Suprapubic skin (tissue), 4 donors: ENCODE data around the gene CSTF2T. TPM values are rescaled to one million over a fixed set of nuclear protein-coding genes. Genes with fewer than 3 reads are reported as not detected.
"Not testable (repeated sequence)": the region's sequence is repeated elsewhere in the genome, so short reads cannot be mapped to it uniquely, and the experiment has no call there.

Experiments used
- DNase-seq, 2 donors: peaks; one replicate each; pipeline ENCODE4 v3.0.0-alpha.2; 2019; ENCODE audit warnings: low spot score in 2 of 2
- H3K27ac ChIP-seq: fragments of 200-600 bp; sonication (generic); one replicate; pipeline ENCODE4 v1.5.1; 2019
- H3K27me3 ChIP-seq: fragments of 200-600 bp; sonication (generic); one replicate; pipeline ENCODE4 v1.5.1; 2019
- H3K36me3 ChIP-seq: fragments of 200-600 bp; sonication (generic); one replicate; pipeline ENCODE4 v1.5.1; 2019
- H3K4me1 ChIP-seq: fragments of 200-600 bp; sonication (generic); one replicate; pipeline ENCODE4 v1.5.1; 2019
- H3K4me3 ChIP-seq: fragments of 200-600 bp; sonication (generic); one replicate; pipeline ENCODE4 v1.5.1; 2019; ENCODE audit warnings: mild to moderate bottlenecking
- H3K9me3 ChIP-seq: fragments of 200-600 bp; sonication (generic); one replicate; pipeline ENCODE4 v1.5.1; 2019
- EP300 ChIP-seq: sonication (generic); formaldehyde crosslinking; IDR thresholded peaks from one replicate; pipeline ENCODE4 v1.6.1; 2017; ENCODE audit warnings: antibody characterized with exemption
- POLR2A ChIP-seq, 2 donors: fragments of 450-650 bp; IDR thresholded peaks; one replicate each; pipeline ENCODE4 v1.6.1; 2017; ENCODE audit warnings: antibody characterized with exemption in 2 of 2, mild to moderate bottlenecking in 2 of 2, moderate library complexity in 2 of 2
- POLR2AphosphoS5 ChIP-seq, 3 donors: sonication (generic); formaldehyde crosslinking; IDR thresholded peaks; one replicate each; pipeline ENCODE4 v1.6.1; 2017; ENCODE audit warnings: antibody characterized with exemption in 3 of 3
- WGBS: methylation state at CpG from one replicate; pipeline ENCODE4 v1.1.5; 2018; 5-methylcytosine and 5-hydroxymethylcytosine counted together
- total RNA-seq, 4 donors: library from RNA; depleted of rRNA; stranded (reverse); fragments of >200 nt; gene quantifications; one replicate each; pipeline ENCODE4 v1.1.0, GENCODE V29; 2016
- TF ChIP-seq, protein P1 (sequence below), 2 donors: fragments of 200-600 bp in 1 of 2; fragments of 450-650 bp in 1 of 2; sonication (generic) in 1 of 2; IDR thresholded peaks; one replicate each; pipeline ENCODE4 v1.5.1; 2016 to 2019; ENCODE audit warnings: antibody characterized with exemption in 2 of 2, mild to moderate bottlenecking in 1 of 2, moderate library complexity in 1 of 2

CSTF2T gene
- total RNA-seq, 4 donors from 2014 or later, result 14.2 to 17.5 (median 15.1) TPM

DNA sequence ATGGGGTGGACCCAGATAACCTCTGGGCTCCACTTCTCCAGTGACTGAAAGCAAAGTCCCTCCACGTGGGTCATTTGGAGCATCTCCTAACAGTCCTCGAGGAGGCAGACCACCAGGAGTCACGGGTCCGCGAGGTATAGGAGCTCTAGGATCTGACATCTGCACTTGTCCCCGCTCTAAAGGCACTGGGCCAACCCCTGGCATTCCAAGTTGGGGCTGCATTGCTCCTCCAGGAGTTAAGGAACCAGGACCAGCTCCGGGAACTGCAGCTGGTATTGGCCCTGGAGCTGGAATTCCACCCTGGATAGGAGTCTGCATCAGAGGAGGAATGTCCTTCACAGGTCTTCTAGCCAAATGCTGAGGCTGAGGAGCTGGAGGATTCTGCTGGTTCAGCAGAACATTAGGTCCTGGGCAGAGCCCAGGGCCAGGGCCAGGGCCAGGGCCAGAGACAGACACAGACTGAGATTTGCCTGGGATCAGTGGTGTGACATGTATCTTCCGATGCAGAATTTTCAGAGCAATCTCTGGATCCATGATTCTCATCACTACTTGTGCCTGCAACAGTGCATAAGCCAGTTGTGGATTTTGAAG lies 827 bp downstream of the CSTF2T start:
- DNase-seq, result no peak
- Histone ChIP-seq H3K4me3 (peak overlapping the region; percentile 76), H3K36me3 (peaks cover 5% of the 10 kb centered on the region), H3K27me3 (no peaks in the 10 kb centered on the region), H3K4me1 (peaks cover 42% of the 10 kb centered on the region), H3K9me3 (no peaks in the 10 kb centered on the region), H3K27ac (peak overlapping the region; percentile 97)
- TF ChIP-seq, protein P1, sequence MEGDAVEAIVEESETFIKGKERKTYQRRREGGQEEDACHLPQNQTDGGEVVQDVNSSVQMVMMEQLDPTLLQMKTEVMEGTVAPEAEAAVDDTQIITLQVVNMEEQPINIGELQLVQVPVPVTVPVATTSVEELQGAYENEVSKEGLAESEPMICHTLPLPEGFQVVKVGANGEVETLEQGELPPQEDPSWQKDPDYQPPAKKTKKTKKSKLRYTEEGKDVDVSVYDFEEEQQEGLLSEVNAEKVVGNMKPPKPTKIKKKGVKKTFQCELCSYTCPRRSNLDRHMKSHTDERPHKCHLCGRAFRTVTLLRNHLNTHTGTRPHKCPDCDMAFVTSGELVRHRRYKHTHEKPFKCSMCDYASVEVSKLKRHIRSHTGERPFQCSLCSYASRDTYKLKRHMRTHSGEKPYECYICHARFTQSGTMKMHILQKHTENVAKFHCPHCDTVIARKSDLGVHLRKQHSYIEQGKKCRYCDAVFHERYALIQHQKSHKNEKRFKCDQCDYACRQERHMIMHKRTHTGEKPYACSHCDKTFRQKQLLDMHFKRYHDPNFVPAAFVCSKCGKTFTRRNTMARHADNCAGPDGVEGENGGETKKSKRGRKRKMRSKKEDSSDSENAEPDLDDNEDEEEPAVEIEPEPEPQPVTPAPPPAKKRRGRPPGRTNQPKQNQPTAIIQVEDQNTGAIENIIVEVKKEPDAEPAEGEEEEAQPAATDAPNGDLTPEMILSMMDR (IDR thresholded peaks at IDR 0.05), result no peak
- no peak for TF ChIP-seq POLR2A (IDR thresholded peaks at IDR 0.05)
- no peak for TF ChIP-seq POLR2AphosphoS5 (IDR thresholded peaks at IDR 0.05)
- TF ChIP-seq EP300, result no peak
- WGBS, result 84% methylated on average over 5 of the region's 8 CpGs

DNA sequence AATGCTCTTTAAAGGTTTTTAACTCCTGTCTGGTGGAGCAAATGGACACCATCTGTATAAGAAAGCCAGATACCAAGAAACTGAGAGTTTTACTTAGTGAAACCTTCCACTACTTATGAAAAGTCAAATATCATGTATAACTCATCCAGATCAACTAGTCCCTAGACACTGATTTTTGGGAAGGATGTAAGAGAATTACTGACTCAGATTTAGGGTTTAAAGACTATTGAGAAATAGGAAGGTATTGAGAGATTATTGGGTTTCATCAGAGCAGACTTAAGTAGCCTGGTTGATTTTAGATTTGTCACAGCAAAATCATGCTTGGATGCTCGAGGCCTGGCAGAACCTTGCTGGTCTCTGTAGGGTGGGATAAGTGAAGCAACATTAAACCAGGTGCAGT lies 3.1 kb downstream of the CSTF2T start:
- Histone ChIP-seq H3K4me3 (no peak overlapping the region), H3K9me3 (no peaks in the 10 kb centered on the region), H3K36me3 (peaks cover 5% of the 10 kb centered on the region), H3K4me1 (peaks cover 42% of the 10 kb centered on the region), H3K27ac (no peak overlapping the region), H3K27me3 (no peaks in the 10 kb centered on the region)
- TF ChIP-seq EP300 (no peak), POLR2A (IDR thresholded peaks at IDR 0.05) (no peak), POLR2AphosphoS5 (IDR thresholded peaks at IDR 0.05) (no peak)
- TF ChIP-seq, protein P1 (IDR thresholded peaks at IDR 0.05), result no peak
- 56% methylated on average over 1 of the region's 1 CpG for WGBS
- no peak for DNase-seq

DNA sequence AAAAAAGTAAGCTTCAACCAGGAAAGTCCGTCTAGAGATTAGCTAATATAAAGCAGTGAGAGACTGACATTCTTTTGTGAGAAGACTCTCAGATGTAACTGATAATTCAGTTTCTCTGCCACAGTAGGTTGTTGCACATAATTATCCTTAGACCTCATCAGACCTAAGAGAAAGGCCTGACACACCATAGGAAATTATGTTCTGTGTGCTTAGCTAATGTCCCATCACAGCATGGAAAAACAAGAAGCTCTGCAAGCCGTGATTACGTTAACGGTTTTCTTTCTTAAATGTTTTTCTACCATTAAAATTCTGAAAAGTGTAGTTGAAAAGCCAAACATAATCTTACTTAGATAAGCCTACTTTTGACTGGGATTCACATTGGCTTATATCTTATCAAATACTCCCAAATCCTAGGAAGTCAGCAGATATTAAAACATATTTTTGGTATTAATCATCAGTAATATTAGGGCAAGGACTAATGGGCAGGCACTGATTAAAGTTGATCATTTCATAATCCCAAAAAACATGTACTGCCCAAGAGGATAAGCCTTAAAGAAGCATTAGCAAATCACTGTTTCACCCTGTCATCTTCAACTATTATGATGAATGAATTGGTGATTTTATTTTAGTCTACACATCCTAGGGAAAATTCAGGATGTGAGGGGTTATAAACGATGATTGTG lies 5.2 kb downstream of the CSTF2T start:
- WGBS, result 79% methylated on average over 5 of the region's 5 CpGs
- Histone ChIP-seq H3K27ac (no peak overlapping the region), H3K4me1 (peaks cover 34% of the 10 kb centered on the region), H3K27me3 (no peaks in the 10 kb centered on the region), H3K9me3 (no peaks in the 10 kb centered on the region), H3K36me3 (peaks cover 5% of the 10 kb centered on the region), H3K4me3 (no peak overlapping the region)
- TF ChIP-seq EP300 (no peak), POLR2AphosphoS5 (IDR thresholded peaks at IDR 0.05) (no peak), POLR2A (IDR thresholded peaks at IDR 0.05) (no peak)
- TF ChIP-seq, protein P1 (IDR thresholded peaks at IDR 0.05), result no peak
- DNase-seq, result no peak

DNA sequence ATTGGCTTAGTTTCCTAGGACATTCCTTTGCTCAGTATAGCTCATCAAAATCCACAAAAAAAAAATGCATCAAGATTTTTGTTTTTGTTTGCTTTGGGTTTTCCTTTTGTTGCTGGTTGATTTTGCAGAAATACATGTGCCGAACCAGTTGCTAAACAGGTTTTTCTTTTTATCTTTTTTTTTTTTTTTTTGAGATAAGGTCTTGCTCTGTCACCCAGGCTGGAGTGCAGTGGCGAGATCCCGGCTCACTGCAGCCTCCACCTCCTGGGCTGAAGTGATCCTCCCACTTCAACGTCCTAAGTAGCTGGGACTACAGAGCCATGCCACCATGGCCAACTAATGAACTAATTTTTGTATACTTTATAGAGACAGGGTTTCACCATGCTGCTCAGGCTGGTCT lies 8.3 kb downstream of the CSTF2T start:
- Histone ChIP-seq H3K4me1 (peaks cover 7% of the 10 kb centered on the region), H3K36me3 (no peaks in the 10 kb centered on the region), H3K27me3 (no peaks in the 10 kb centered on the region), H3K4me3 (no peak overlapping the region), H3K27ac (no peak overlapping the region), H3K9me3 (no peaks in the 10 kb centered on the region)
- no peak for TF ChIP-seq EP300
- no peak for TF ChIP-seq POLR2A (IDR thresholded peaks at IDR 0.05)
- TF ChIP-seq, protein P1 (IDR thresholded peaks at IDR 0.05), result no peak
- TF ChIP-seq POLR2AphosphoS5 (IDR thresholded peaks at IDR 0.05), result no peak
- WGBS, result 59% methylated on average over 4 of the region's 4 CpGs
- DNase-seq, result no peak

DNA sequence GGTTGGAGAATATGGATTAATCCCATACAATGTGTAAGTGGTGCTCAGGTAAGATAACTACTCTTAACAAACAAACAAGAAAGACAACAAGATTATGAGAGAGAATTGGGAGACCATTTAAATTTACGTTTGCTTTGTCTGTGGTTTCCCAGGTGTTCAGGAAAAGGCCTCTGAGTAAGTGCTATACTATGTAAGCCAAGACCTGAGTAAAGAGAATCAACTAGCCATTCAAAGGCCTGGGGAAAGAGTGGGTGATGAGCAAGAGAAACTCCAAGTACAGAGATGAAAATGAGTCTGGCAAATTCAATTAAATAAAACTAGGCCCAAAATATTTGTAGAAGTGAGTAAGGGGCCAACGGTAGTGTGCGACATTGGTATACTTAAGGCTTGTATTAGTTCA lies 9.9 kb downstream of the CSTF2T start:
- Histone ChIP-seq H3K27ac (no peak overlapping the region), H3K27me3 (no peaks in the 10 kb centered on the region), H3K36me3 (no peaks in the 10 kb centered on the region), H3K4me1 (no peaks in the 10 kb centered on the region), H3K4me3 (no peak overlapping the region), H3K9me3 (no peaks in the 10 kb centered on the region)
- TF ChIP-seq EP300, result no peak
- no peak for TF ChIP-seq POLR2A (IDR thresholded peaks at IDR 0.05)
- TF ChIP-seq, protein P1 (IDR thresholded peaks at IDR 0.05), result no peak
- TF ChIP-seq POLR2AphosphoS5 (IDR thresholded peaks at IDR 0.05), result no peak
- 91% methylated on average over 3 of the region's 3 CpGs for WGBS
- DNase-seq, result no peak

DNA sequence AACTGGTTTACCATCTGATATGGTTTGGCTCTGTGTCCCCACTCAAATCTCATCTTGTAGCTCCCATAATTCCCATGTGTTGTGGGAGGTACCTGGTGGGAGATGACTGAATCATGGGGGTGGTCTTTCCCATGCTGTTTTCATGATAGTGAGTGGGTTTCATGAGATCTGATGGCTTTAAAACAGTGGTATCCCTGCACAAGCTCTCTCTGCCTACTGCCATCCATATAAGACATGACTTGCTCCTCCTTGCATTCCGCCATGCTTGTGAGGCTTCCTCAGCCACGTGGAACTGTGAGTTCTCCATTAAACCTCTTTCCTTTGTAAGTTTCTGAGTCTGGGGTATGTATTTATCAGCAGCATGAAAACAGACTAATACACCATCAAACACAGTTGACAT lies 10.6 kb downstream of the CSTF2T start:
- WGBS, result 91% methylated on average over 2 of the region's 2 CpGs
- not testable (repeated sequence) for H3K4me3 ChIP-seq, H3K36me3 ChIP-seq, H3K9me3 ChIP-seq, H3K4me1 ChIP-seq, H3K27me3 ChIP-seq, DNase-seq, H3K27ac ChIP-seq
